Measurements from ENCODE around the gene LORICRIN.

LORICRIN gene

GRCh38 chr1:153250166-153250565, 9.3 kb upstream of the LORICRIN start:
- DNase-seq (ENCODE audit: low read depth in 2 of 2) = no peak

- DNase-seq (ENCODE audit: low read depth in 2 of 2) = no peak
These were observed 8.4 kb upstream of the LORICRIN start for GRCh38 chr1:153251087-153251486.

- no peak for DNase-seq (ENCODE audit: low read depth in 2 of 2)
These were observed 7.9 kb upstream of the LORICRIN start for GRCh38 chr1:153251562-153251961.

GRCh38 chr1:153251988-153252387, 7.5 kb upstream of the LORICRIN start:
- DNase-seq (ENCODE audit: low read depth in 2 of 2) = no peak

- DNase-seq (ENCODE audit: low read depth in 2 of 2) = no peak
These were observed 6.4 kb upstream of the LORICRIN start for GRCh38 chr1:153253076-153253475.

GRCh38 chr1:153253693-153254092, 5.8 kb upstream of the LORICRIN start:
- no peak for DNase-seq (ENCODE audit: low read depth in 2 of 2)

- DNase-seq (ENCODE audit: low read depth in 2 of 2) = no peak
These were observed 1.2 kb downstream of the LORICRIN start for GRCh38 chr1:153260585-153261280.

GRCh38 chr1:153261281-153262069, 2.0 kb downstream of the LORICRIN start:
- DNase-seq (ENCODE audit: low read depth in 2 of 2) = no peak

GRCh38 chr1:153262070-153262366, 2.5 kb downstream of the LORICRIN start:
- DNase-seq (ENCODE audit: low read depth in 2 of 2) = no peak

- DNase-seq (ENCODE audit: low read depth in 2 of 2) = no peak
These were observed 3.1 kb downstream of the LORICRIN start for GRCh38 chr1:153262462-153263157.

GRCh38 chr1:153265457-153265856, 6.0 kb downstream of the LORICRIN start:
- DNase-seq (ENCODE audit: low read depth in 2 of 2) = no peak

- no peak for DNase-seq (ENCODE audit: low read depth in 2 of 2)
These were observed 12.2 kb downstream of the LORICRIN start for GRCh38 chr1:153271711-153272110.

GRCh38 chr1:153272186-153272585, 12.7 kb downstream of the LORICRIN start:
- DNase-seq (ENCODE audit: low read depth in 2 of 2) = no peak

GRCh38 chr1:153277852-153278251, 18.4 kb downstream of the LORICRIN start:
- DNase-seq (ENCODE audit: low read depth in 2 of 2) = peak; percentile 24 to 48

GRCh38 chr1:153288634-153289275, 29.3 kb downstream of the LORICRIN start:
- peak; percentile 6 to 17 for DNase-seq (ENCODE audit: low read depth in 2 of 2)

- no peak for DNase-seq (ENCODE audit: low read depth in 2 of 2)
These were observed 32.0 kb downstream of the LORICRIN start for GRCh38 chr1:153291514-153291913.

GRCh38 chr1:153292185-153292584, 32.7 kb downstream of the LORICRIN start:
- DNase-seq (ENCODE audit: low read depth in 2 of 2) = no peak

- DNase-seq (ENCODE audit: low read depth in 2 of 2) = no peak
These were observed 33.4 kb downstream of the LORICRIN start for GRCh38 chr1:153292740-153293479.

GRCh38 chr1:153293480-153293775, 33.9 kb downstream of the LORICRIN start:
- no peak for DNase-seq (ENCODE audit: low read depth in 2 of 2)

- no peak for DNase-seq (ENCODE audit: low read depth in 2 of 2)
These were observed 34.4 kb downstream of the LORICRIN start for GRCh38 chr1:153293851-153294250.

- DNase-seq (ENCODE audit: low read depth in 2 of 2) = no peak
These were observed 42.8 kb downstream of the LORICRIN start for GRCh38 chr1:153302308-153302707.

- DNase-seq (ENCODE audit: low read depth in 2 of 2) = no peak
These were observed 46.2 kb downstream of the LORICRIN start for GRCh38 chr1:153305682-153306081.

Measured in activated CD4-positive, alpha-beta T cell treated with anti-CD3 and anti-CD28 coated beads for 24 hours (primary cell).